Measurements from ENCODE around the gene EFCAB11. TPM values are rescaled to one million over a fixed set of nuclear protein-coding genes. Genes with fewer than 3 reads are reported as not detected.

The EFCAB11 gene
- total RNA-seq, 1 experiment from 2014 or later, result 10.6 TPM

DNA sequence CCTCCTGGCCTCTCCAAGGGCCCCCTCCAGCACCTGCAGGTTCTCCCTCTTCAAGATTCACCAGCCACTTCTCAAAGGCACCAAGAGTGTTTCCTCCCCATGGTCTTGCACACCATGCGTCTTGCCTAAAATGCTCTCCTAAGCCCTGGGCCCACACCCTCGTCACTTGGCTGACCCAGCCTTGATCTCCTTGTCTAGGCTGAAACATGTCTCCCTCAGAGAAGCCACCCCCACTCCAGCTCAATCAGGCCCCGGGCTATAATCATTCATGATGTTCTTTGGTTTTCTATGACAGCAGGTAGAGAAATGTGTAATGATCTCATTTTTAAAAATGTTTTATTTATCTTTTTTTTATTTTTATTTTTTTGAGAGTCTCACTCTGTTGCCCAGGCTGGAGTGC lies 88.1 kb downstream of the EFCAB11 start:
- Mint-ChIP-seq H3K36me3 (ENCODE audit: insufficient read depth, unreplicated experiment) (no peaks in the 10 kb centered on the region), H3K27ac (ENCODE audit: low read depth, unreplicated experiment) (no peak overlapping the region), H3K4me3 (ENCODE audit: unreplicated experiment) (no peak overlapping the region), H3K9me3 (ENCODE audit: unreplicated experiment) (no peaks in the 10 kb centered on the region), H3K27me3 (ENCODE audit: insufficient read depth, unreplicated experiment) (no peaks in the 10 kb centered on the region), H3K4me1 (ENCODE audit: insufficient read depth, unreplicated experiment) (peaks cover 9% of the 10 kb centered on the region)
- intact Hi-C loops (cut with micrococcal nuclease), result no loop called here
- TF ChIP-seq, protein P1, sequence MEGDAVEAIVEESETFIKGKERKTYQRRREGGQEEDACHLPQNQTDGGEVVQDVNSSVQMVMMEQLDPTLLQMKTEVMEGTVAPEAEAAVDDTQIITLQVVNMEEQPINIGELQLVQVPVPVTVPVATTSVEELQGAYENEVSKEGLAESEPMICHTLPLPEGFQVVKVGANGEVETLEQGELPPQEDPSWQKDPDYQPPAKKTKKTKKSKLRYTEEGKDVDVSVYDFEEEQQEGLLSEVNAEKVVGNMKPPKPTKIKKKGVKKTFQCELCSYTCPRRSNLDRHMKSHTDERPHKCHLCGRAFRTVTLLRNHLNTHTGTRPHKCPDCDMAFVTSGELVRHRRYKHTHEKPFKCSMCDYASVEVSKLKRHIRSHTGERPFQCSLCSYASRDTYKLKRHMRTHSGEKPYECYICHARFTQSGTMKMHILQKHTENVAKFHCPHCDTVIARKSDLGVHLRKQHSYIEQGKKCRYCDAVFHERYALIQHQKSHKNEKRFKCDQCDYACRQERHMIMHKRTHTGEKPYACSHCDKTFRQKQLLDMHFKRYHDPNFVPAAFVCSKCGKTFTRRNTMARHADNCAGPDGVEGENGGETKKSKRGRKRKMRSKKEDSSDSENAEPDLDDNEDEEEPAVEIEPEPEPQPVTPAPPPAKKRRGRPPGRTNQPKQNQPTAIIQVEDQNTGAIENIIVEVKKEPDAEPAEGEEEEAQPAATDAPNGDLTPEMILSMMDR (IDR thresholded peaks at IDR 0.05; ENCODE audit: unreplicated experiment), result no peak
- peak; percentile 52 for DNase-seq (ENCODE audit: unreplicated experiment)
- ChIA-PET POLR2A (interaction anchor here (0.8 to 2.0 kb wide), 2 partner anchors 10 to 48 kb away, joined by 3 to 9 read pairs; no protein-coding TSS in a partner anchor), CTCF (interaction anchor here (1.1 kb wide), 1 partner anchor 72 kb away, joined by 4 read pairs; no protein-coding TSS in a partner anchor)
- BruUV-seq (replicated peaks), result no TSS peak

- H3K36me3 Mint-ChIP-seq (ENCODE audit: insufficient read depth, unreplicated experiment), result no peaks in the 10 kb centered on the region
- no peaks in the 10 kb centered on the region for H3K27me3 Mint-ChIP-seq (ENCODE audit: insufficient read depth, unreplicated experiment)
- no TSS peak for BruUV-seq (replicated peaks)
- H3K9me3 Mint-ChIP-seq (ENCODE audit: unreplicated experiment), result no peaks in the 10 kb centered on the region
- DNase-seq (ENCODE audit: unreplicated experiment), result no peak
- H3K4me1 Mint-ChIP-seq (ENCODE audit: insufficient read depth, unreplicated experiment), result peaks cover 9% of the 10 kb centered on the region
- H3K27ac Mint-ChIP-seq (ENCODE audit: low read depth, unreplicated experiment), result no peak overlapping the region
- POLR2A ChIA-PET, result interaction anchor here (2.0 kb wide), 1 partner anchor 8 kb away, joined by 9 read pairs; no protein-coding TSS in a partner anchor
- CTCF ChIA-PET, result interaction anchor here (0.6 kb wide), 1 partner anchor 24 kb away, joined by 3 read pairs; no protein-coding TSS in a partner anchor
- intact Hi-C loops (cut with micrococcal nuclease), result no loop called here
- TF ChIP-seq, protein P1 (IDR thresholded peaks at IDR 0.05; ENCODE audit: unreplicated experiment), result no peak
- no peak overlapping the region for H3K4me3 Mint-ChIP-seq (ENCODE audit: unreplicated experiment)
These were observed 89.4 kb downstream of the EFCAB11 start for GRCh38 chr14:89865153-89865552.

DNA sequence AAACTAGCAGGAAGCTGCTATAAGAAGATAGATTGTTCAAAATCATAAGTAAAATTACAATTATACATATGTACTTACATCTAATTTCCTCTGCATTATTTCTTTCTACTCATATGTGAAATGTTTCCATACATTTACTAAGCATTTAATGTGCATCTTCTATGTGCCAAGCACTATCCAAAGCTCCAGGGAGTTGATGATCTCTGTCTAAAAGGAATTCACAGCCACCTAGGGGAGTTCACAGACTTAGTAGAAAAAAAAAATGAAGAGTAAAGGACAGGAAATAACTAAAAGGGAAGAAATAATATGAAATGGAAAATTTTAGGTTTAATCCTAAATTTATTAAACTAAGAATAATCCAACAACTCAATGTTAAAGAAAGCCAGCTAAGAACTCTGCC lies 91.7 kb downstream of the EFCAB11 start:
- H3K27ac Mint-ChIP-seq (ENCODE audit: low read depth, unreplicated experiment), result no peak overlapping the region
- no peaks in the 10 kb centered on the region for H3K36me3 Mint-ChIP-seq (ENCODE audit: insufficient read depth, unreplicated experiment)
- ChIA-PET POLR2A (interaction anchor here (0.8 kb wide), 1 partner anchor 7 kb away, joined by 3 read pairs; no protein-coding TSS in a partner anchor), CTCF (interaction anchor here (0.6 to 1.6 kb wide), 2 partner anchors 31 to 835 kb away, joined by 4 to 6 read pairs; no protein-coding TSS in a partner anchor)
- intact Hi-C loops (cut with micrococcal nuclease), result no loop called here
- no TSS peak for BruUV-seq (replicated peaks)
- no peaks in the 10 kb centered on the region for H3K27me3 Mint-ChIP-seq (ENCODE audit: insufficient read depth, unreplicated experiment)
- H3K4me1 Mint-ChIP-seq (ENCODE audit: insufficient read depth, unreplicated experiment), result peaks cover 9% of the 10 kb centered on the region
- no peak for DNase-seq (ENCODE audit: unreplicated experiment)
- TF ChIP-seq, protein P1 (IDR thresholded peaks at IDR 0.05; ENCODE audit: unreplicated experiment), result no peak
- H3K9me3 Mint-ChIP-seq (ENCODE audit: unreplicated experiment), result no peaks in the 10 kb centered on the region
- no peak overlapping the region for H3K4me3 Mint-ChIP-seq (ENCODE audit: unreplicated experiment)

GRCh38 chr14:89861630-89862029 lies 92.9 kb downstream of the EFCAB11 start:
- no peak overlapping the region for H3K4me3 Mint-ChIP-seq (ENCODE audit: unreplicated experiment)
- ChIA-PET CTCF (interaction anchor here (0.9 to 1.6 kb wide), 2 partner anchors 30 to 32 kb away, joined by 3 to 6 read pairs; no protein-coding TSS in a partner anchor), POLR2A (interaction anchor here (0.6 kb wide), 1 partner anchor 428 kb away, joined by 5 read pairs; no protein-coding TSS in a partner anchor)
- no peaks in the 10 kb centered on the region for H3K27me3 Mint-ChIP-seq (ENCODE audit: insufficient read depth, unreplicated experiment)
- H3K27ac Mint-ChIP-seq (ENCODE audit: low read depth, unreplicated experiment), result no peak overlapping the region
- TF ChIP-seq, protein P1 (IDR thresholded peaks at IDR 0.05; ENCODE audit: unreplicated experiment), result no peak
- DNase-seq (ENCODE audit: unreplicated experiment), result no peak
- intact Hi-C loops (cut with micrococcal nuclease), result no loop called here
- H3K36me3 Mint-ChIP-seq (ENCODE audit: insufficient read depth, unreplicated experiment), result no peaks in the 10 kb centered on the region
- no peaks in the 10 kb centered on the region for H3K9me3 Mint-ChIP-seq (ENCODE audit: unreplicated experiment)
- peaks cover 9% of the 10 kb centered on the region for H3K4me1 Mint-ChIP-seq (ENCODE audit: insufficient read depth, unreplicated experiment)
- no TSS peak for BruUV-seq (replicated peaks)
